Measurements from ENCODE around the gene EGFLAM.

The EGFLAM gene

DNA sequence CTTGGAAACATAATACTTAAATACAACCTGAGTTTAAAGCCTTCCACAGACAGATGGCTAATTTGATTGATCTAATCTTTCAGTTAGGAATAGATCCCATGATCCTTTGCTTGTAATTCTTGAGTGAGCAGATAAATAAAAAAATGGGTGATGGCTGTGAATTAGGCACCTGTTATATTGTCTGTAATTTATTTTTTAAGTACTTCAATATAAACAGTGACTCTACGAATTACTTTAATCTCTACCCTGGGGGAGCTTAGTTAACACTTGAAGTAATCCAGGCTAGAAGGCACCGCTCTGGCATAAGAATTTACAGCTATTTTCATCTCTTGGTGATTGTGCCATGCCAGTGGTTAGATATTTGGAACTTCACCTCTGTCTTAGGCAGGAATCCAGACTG, 9.0 kb downstream of the EGFLAM start:
- no peak for DNase-seq

DNA sequence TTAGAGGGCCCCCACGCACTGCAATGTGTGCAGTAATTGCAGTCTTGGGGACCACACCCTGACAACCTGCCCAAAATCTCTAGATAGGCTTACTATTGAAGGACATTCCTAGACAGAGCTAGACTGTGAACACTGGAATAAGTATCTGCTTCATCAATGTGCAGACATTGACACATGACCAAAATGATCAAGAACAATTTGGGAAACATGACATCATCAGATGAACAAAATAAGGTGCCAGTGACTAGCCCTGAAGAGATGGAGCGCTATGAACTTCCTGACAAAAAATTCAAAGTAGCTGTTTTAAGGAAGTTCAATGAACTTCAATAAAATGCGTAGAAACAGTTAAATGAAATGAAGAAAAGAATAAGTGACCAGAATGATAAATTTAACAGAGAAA, 15.3 kb downstream of the EGFLAM start:
- no peak for DNase-seq

DNA sequence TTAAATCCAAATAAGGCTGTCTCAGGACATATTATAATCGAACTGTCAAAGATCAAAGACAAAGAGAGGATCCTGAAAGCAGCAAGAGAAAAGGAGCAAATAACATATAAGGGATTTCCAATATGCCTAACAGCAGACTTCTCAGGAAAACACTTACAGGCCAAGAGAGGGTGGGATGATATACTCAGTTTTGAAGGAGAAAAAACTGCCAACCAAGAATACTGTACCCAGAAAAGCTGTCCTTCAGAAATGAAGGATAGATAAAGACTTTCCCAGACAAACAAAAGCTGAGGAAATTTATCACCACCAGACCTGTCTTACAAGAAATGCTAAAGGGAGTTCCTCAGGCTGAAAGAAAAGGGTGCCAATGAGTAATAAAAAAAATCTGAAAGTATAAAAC, 16.0 kb downstream of the EGFLAM start:
- DNase-seq = no peak

DNA sequence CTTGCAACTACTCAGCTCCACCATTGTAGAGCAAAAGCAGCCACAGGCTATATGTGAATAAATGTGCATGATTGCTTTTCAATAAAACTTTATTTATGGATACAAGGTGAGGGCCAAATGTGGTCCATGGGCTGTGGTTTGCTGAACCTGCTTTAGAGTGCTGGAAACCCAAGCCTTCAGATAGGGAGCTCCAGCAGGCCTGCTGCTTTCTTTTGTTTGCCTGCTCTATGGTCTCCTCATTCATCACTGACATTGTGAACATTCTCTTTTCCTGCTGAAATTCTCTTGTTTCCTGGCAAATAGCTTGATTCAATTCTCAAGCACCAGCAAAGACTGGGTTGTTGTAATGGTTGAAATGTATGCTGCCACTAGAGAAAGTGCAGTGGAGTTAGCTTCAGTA, 26.0 kb downstream of the EGFLAM start:
- DNase-seq = no peak

DNA sequence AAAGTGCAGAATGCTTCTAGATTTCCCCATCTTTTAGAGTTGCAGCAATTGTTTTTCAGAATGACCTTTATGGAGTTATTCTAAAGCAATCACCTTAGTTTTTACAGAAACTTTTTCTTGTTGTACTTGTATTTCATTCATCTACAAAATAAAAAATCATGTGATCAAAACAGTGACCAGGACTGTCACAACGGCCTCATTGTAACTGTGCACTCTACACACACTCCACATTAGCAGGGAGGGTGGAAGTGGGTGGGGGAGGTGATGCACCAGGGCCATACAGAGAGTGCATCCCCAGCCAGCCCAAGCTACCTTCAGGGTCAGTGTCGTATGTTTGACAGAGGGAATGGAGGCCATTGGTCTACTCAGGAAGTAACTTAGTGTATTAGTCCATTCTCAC, 26.9 kb downstream of the EGFLAM start:
- DNase-seq = no peak

DNA sequence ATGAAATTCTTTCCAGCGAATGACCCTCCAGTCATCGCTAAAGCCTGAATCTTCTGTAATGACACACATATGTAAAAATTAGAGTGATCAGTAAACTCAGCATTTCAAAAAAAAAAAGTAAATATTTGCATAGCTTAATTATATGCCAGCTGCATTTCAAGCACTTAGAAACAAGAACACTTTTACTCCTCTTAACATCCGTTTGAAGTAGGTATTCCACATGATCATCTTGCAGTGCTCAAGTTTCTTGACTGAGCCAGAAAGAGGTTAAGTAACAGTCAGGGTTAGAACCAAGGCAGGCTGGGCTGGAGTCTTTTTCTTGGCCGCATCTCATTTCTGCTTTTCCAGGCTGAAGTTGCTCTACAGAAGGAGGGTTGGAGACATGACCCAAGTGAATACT, 27.6 kb downstream of the EGFLAM start:
- no peak for DNase-seq

DNA sequence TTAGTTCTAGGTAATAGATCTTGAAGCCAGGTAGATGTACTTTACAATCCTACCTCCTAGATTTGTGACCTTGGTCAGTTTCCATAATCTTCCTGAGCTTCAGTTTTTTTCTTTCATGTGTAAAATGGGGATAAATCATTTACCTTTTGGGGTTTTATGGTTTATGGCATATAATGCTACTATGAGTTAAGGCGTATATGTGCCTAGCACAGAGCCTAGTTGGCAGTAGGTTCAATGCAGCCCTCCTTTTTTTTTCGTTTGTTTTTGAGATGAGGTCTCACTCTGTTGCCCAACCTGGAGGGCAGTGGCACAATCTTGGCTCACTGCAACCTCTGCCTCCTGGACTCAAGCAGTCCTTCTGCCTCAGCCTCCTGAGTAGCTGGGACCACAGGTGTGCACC, 28.8 kb downstream of the EGFLAM start:
- no peak for DNase-seq

DNA sequence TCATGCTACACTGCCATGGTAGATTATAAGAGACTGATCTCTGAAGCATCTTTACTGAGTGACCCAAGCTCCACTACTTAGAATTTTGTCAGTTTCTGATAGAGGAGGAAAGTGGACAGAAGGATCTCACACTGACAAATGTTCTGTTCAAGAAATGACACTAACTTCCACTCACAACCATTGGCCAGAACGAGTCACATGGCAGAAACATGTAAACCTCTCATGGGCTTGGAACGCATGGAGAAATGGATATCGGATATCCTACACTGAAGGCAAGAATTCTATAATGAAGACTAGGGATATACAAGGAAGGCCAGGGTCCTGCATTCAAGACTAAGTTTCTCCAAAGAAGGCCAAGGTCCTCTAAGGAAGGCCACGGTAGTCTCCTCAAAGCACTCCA, 31.1 kb downstream of the EGFLAM start:
- no peak for DNase-seq

DNA sequence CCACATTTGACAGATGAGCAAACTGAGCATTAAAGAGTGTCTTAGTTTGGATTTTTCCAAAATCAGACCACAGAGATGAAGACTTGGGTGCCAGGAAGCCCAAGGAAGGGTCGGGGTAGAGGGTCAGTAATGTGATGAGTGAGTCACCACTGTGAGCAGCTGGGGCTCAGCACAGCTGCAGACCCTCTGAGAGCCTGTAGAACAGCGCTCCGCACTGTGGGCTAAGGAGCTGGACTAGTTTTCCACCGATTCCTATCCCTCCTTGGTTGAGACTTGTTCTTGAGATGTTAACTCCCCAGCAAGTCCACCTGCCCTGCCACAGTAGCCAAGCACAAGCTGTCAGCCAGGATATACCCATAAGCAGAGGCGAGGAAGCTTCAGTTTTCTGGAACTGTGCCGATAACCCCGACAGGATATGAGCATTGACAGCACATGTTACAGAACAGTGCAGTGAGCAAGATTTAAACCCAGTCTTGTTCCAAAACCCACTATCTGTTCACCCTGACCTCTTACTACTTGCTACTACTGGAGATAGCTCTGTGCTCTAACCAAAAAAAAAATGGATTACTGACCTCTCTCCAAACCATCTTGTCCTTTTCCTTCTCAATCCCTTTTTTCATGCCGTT, 31.8 kb downstream of the EGFLAM start:
- DNase-seq = no peak

DNA sequence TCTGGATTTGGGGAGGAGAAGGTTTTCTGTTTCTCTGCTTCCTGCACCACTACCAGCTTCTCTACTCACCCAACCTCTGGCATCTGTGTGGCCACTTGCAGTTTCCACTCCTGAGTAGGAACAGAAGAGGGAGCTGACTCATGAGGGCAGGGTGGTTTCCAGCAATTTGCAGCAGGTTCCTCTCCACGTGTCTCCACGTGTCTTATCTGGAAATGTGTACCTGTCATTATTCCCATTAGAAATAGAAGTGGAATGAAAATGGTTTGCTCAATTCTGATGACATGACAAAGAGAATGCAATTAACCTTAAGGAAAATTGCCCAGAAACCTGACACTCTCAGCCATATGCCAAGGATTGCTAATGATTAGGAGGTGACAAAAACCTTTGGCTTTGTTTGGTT, 33.0 kb downstream of the EGFLAM start:
- DNase-seq = no peak

DNA sequence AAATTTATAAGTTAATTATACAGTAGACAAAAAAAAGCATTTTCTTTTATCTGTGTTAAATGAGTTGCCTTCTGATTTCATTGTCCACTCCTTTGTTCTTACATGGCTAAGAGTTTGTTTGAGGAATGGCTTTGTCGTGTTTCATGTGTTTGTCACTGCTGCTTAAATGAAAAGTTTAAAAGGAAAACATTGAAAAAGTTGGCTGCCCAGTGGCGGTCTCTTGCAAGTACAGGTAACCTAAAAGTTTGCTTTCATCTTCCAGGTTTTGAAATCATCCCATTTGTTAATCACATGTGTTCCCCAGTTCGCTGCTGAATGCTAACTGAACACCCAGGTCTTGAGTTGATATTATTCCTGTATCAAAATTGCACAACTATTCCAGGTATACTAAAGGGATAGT, 33.9 kb downstream of the EGFLAM start:
- no peak for DNase-seq

DNA sequence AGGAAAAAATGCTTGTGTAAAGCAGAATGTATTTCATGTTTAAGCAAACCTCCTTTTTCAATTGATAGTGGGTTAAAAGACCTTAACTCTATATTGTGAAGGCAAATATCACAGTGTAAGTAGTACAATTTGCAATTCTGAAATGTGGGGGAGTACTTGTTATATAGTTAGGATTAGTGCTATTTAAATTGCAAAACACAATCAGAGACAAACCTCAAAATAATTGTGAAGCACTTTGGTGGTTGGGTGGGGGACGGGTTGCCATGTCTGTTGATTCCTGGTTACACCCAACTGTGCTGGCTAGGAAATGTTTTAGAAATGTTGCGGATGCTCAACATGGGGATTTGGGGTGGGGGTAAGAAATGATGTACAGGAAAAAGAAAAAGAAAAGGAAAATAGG, 37.4 kb downstream of the EGFLAM start:
- no peak for DNase-seq

DNA sequence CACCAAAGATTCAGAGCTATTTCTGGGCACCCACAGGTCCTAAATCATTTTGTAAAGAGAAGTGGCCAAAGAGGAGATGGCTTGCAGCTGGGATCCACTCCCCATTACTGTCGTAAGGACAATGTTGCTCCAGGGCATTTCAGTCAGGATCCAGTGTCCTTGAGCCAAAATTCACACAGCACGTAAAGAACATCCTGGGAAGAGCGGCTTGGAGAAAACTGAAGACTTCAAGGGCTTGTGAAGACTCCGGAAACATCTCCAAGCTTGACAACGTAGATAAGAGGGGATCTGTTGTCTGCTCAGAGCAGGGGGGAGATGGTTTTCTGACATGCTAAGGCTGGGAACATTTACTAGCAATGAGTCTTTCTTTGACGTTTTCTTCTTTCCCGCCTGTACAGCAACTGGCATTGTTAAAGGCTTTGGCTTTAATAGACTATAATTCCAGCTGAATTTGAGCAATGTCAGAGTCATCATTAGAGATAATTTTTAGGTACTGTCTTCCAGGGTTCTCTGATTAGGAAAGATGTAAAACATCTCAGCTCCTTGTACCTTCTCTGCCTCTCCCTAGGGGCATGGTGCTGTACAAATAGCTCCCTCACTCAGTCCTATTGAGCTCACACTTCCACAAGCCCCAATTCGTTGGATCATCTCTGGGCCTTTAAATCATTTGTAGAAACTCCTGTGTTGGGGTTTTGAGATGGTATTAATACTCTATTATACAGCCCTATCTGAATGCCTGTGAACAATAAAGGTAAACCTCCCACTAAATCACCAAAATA, 39.7 kb downstream of the EGFLAM start:
- DNase-seq = no peak

DNA sequence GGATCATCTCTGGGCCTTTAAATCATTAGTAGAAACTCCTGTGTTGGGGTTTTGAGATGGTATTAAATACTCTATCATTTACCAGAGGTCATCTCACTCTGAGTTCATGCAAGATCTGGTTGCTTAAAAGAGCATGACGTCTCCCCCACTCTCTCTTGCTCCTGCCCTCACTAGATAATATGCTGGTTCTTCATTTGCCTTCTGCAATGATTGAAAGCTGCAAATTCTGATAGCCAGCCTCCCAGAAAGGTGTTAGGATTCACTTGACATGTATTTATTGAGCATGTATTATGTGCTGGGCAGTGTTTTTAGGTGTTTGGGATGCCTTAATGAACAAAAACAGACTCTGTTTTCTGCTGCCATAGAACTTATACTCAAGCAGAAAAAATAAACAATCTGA, 41.2 kb downstream of the EGFLAM start:
- DNase-seq = no peak

DNA sequence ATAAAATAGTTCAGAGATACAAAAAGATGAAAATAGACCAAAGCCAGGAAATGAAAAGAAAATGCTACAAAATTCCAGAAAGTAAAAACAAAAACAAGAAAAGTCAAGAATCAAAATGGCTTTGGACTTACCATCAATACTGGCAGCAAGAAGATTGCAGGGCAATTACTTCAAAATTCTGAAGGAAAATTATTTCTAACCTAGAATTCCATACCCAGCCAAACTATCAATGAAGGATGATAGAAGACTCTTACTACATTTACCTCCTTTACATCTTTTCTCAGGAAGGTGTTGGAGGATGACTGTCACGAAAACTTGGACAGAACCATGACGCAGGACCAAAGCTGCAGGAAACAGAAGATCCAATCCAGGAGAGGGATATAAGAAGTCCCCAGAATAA, 46.8 kb downstream of the EGFLAM start:
- DNase-seq = no peak

DNA sequence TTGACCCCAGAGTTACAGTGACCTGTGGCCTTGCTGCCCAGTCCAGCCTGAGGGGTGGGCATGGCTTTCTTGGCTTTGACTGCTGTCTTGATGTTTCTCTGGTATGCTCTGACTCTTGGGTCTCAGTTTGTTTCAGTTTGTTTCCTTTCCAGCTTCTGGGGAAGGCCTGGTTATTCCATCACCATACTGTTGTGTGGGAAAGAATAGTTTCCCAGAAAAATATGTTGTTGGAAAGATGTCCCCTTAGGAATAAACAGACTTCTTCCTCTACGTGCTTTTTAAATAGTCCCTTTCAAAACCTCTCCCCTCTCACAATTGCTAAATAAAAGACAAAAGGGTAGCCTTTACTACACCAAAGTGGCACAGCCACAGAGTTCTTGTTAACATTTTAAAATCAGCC, 49.5 kb downstream of the EGFLAM start:
- no peak for DNase-seq

DNA sequence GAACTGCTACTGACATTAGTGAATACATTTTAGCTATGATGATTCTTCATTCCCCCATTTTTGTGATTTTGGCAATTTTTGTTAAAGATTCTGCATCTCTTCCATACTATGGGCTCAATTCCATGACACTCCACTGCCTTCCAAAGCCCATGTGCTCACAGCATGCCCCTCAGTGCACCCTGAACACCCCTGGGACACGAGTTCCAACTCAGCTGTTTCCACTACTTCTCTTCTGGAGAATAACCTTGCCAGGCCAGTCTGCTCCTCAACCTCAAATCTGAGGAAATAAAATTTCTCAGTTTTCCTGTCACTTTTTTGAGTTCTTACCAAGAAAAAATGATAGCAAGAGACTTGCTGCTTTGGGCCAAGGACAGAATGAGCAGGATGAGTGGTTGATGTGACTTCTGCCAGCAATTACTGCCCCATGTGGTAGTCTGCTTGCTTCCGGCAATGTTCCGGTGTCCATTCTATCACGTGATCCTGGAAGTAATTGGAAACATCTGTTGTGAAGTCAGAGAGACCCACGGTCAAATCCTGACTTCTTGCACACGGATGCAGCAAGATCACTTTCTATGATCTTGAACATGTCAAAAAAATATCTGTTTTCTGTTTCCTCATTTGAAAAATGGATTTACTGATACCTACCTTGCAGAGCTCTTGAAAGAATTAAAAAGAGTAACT, 58.3 kb downstream of the EGFLAM start:
- DNase-seq = no peak

DNA sequence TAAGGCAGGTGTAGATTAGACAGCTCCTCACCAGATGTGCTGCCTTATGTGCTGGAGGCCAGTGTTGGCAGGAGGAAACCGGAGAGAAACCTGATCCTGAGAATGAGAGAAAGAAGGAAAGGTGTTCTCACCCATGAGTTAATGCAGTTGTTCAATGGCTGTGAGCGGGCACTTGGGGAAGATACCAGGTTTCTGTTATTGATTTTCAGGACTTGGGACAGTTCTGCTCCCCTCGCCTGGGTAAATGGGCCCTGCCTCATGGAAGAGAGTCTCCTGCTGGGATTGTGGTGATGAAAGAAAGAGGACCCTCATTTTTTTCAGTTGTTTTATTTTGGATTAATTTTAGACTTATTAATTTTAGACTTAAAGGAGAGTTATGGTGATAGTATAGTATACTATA, 59.5 kb downstream of the EGFLAM start:
- no peak for DNase-seq

DNA sequence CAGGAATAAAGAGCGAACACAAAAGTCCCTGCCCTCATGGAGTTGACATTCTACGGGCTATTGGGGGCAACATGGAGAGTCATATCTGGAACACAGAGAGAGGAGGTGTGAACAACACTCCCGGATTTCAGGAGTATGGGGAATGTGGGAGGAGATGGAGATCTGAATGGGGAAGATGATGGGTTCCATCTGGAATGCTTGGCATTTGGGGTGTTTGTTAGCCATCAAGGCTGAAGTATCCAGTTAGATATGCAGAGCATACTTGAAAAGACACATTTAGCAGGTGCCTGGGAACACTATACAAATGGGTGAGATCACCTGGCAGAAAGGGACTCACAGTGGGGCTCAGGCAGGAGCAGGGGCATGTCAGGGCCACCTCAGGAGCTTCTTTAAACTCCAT, 61.1 kb downstream of the EGFLAM start:
- no peak for DNase-seq

DNA sequence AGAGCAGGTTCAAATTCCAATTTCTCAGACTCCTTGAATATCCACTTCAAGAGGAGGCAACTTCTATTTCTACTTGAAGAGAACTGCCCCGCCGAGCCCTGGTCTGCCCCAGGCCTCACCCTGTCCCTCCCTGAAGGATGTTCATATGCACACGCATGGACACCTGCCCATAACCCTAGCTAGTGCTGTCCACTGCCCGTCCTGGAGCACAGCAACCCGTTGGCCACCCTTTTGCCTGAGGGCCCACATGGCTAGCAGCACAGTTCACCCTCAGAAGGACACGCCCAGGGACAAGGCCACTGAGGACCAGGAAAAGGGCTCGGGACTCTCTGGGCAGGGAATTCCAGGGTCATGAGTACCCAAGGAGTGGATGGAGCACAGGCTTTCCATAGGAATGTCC, 63.6 kb downstream of the EGFLAM start:
- DNase-seq = no peak

DNA sequence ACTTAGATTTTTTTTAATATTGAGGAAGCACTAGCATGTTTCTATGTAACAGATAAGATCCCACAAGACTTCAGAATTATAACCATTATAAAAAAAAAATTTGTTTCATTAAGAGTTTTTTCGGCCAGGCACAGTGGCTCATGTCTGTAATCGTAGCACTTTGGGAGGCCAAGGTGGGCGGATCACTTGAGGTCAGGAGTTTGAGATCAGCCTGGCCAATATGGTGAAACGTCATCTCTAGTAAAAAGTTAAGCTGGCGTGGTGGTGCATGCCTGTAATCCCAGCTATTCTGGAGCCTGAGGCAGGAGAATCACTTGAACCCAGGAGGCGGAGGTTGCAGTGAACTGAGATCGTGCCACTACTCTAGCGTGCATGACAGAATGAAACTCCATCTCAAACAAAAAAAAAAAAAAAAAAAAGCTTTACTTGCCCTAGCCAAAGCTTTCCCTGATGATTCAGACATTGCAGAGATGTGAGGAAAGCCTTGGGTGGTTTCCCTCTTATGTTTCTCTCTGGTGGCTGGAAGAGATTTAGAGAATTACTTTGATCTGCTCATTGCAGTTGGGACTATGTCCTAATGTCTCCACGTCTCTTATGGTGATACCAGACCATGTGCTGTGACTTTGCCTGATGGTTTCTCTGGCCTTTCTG, 65.4 kb downstream of the EGFLAM start:
- DNase-seq = no peak

DNA sequence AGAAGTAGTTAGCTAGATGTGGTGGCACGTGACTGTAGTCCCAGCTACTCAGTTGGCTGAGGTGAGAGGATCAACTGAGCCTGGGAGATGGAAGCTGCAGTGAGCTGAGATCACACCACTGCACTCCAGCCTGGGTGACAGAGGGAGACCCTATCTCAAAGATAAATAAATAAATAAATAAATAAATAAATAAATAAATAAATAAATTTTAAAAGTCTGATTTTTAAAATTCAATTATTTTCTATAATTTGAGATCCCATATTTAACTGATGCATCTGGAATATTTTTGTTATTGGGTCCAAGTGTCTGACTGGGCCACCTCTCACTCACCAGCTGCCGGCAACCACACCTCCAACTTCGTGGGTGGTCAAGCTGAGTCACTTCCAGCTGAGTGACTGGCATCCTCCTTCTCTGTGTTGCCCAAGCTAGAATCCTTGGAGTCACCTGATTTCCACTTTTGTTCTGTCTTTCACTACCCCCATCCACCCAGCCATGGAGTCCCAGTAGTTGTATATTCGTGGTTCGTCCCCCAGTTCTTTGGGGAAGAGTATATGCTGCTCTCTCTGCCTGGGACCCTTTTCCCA, 70.9 kb downstream of the EGFLAM start:
- no peak for DNase-seq

DNA sequence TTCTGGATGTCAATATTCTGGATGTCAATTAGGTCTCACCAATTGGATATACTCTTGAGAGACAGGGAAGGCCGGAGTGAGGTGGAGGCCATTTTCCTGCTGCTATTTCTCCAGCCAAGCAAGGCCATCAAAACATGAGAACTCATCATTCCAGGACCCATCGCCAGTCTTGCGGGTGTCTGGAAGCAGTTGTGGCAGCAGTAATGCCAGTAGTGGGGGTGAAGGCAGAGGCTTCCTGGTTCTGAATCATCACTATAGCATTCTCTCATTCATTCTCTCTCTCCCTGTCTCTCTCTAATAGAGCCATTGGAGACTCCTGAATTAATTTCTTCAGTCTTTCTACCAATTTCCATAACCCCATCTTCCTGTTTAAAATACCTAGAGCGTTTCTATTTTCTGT, 71.8 kb downstream of the EGFLAM start:
- DNase-seq = no peak

DNA sequence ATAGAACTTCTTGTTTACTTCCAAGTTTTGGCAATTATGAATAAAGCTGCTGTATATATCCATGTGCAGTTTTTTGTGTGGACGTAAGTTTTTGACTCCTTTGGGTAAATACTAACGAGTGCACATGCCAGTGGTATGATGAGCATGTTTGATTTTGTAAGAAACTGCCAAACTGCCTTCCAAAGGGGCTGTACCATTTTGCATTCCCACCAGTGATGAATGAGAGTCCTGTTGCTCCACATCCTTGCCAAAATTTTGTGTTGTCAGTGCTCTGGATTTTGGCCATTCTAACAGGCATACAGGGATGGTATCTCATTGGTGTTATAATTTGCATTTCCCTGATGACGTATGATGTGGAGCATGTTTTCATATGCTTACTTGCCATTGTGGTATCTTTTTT, 73.5 kb downstream of the EGFLAM start:
- no peak for DNase-seq
